HG02610 (cell line): ENCODE data around the gene MPO.

ENCODE experiments used
- ATAC-seq: cut with Tn5 transposase; IDR thresholded peaks from one replicate; pipeline ENCODE4 v1.9.1; 2021; ENCODE audit warnings: mild to moderate bottlenecking, moderate library complexity; ENCODE audit not compliant: unreplicated experiment

MPO gene

GRCh38 chr17:58307468-58308172 is 26.9 kb upstream of the MPO start:
- ATAC-seq, result no peak

GRCh38 chr17:58306131-58306951 is 25.6 kb upstream of the MPO start:
- no peak for ATAC-seq

- no peak for ATAC-seq
Measured at GRCh38 chr17:58305626-58306025, 24.9 kb upstream of the MPO start.

GRCh38 chr17:58304750-58305486 is 24.2 kb upstream of the MPO start:
- no peak for ATAC-seq

- peak; percentile 62 for ATAC-seq
Measured at GRCh38 chr17:58303971-58304749, 23.4 kb upstream of the MPO start.

- no peak for ATAC-seq
Measured at GRCh38 chr17:58302919-58303585, 22.3 kb upstream of the MPO start.

- ATAC-seq, result no peak
Measured at GRCh38 chr17:58302171-58302918, 21.6 kb upstream of the MPO start.

GRCh38 chr17:58301504-58302150 is 20.9 kb upstream of the MPO start:
- ATAC-seq, result no peak

- no peak for ATAC-seq
Measured at GRCh38 chr17:58300336-58300735, 19.6 kb upstream of the MPO start.

- no peak for ATAC-seq
Measured at GRCh38 chr17:58294034-58294433, 13.3 kb upstream of the MPO start.

GRCh38 chr17:58291246-58291645 is 10.5 kb upstream of the MPO start:
- ATAC-seq, result no peak

- ATAC-seq, result no peak
Measured at GRCh38 chr17:58289869-58290268, 9.1 kb upstream of the MPO start.

- no peak for ATAC-seq
Measured at GRCh38 chr17:58285422-58285810, 4.7 kb upstream of the MPO start.

GRCh38 chr17:58284613-58285421 is 4.1 kb upstream of the MPO start:
- no peak for ATAC-seq

- ATAC-seq, result no peak
Measured at GRCh38 chr17:58283674-58284612, 3.2 kb upstream of the MPO start.

GRCh38 chr17:58282442-58282841 is 1.7 kb upstream of the MPO start:
- no peak for ATAC-seq

- ATAC-seq, result no peak
Measured at GRCh38 chr17:58281511-58282011, 826 bp upstream of the MPO start.
